Measurements from ENCODE around the gene COLEC12.

Gene COLEC12

GRCh38 chr18:354471-354870, 146.0 kb downstream of the COLEC12 start (continued):
- TF ChIP-seq ZBTB44 (tag by site-specific recombination; IDR thresholded peaks at IDR 0.05) (no peak), ZNF624 (tag by site-specific recombination; IDR thresholded peaks at IDR 0.05) (no peak), ZEB2 (tag by site-specific recombination; IDR thresholded peaks at IDR 0.05) (no peak)
- TF ChIP-seq, protein P1, sequence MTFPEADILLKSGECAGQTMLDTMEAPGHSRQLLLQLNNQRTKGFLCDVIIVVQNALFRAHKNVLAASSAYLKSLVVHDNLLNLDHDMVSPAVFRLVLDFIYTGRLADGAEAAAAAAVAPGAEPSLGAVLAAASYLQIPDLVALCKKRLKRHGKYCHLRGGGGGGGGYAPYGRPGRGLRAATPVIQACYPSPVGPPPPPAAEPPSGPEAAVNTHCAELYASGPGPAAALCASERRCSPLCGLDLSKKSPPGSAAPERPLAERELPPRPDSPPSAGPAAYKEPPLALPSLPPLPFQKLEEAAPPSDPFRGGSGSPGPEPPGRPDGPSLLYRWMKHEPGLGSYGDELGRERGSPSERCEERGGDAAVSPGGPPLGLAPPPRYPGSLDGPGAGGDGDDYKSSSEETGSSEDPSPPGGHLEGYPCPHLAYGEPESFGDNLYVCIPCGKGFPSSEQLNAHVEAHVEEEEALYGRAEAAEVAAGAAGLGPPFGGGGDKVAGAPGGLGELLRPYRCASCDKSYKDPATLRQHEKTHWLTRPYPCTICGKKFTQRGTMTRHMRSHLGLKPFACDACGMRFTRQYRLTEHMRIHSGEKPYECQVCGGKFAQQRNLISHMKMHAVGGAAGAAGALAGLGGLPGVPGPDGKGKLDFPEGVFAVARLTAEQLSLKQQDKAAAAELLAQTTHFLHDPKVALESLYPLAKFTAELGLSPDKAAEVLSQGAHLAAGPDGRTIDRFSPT (tag by site-specific recombination; IDR thresholded peaks at IDR 0.05): no peak

DNA sequence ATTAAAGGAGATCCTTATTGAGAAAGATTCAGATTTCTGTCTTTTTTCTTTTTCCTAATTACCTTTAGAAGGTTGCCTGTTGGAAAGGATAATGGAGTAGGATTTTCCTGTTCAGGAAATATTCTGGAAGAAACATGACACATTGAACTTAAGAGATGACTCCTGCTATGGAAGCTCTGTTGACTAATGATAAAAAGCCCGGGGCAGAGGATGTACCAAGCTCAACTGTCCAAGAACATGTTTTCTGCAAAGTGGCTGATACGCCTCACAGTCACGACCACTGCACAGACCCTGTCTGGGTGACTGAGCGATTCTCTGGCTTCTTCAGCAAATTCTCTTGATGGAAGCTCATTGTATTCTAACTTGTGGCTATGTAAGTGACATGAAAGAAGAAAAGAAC, 146.5 kb downstream of the COLEC12 start:
- Histone ChIP-seq H3K9me3 (ENCODE audit: control insufficient read depth, insufficient read depth, low read depth, low read length) (no peaks in the 10 kb centered on the region), H3K4me3 (ENCODE audit: low read depth, low read length) (no peak overlapping the region), H3K4me1 (ENCODE audit: control insufficient read depth, insufficient read depth, low read length) (no peaks in the 10 kb centered on the region), H3K27ac (ENCODE audit: extremely low read depth, low read depth, low read length) (no peak overlapping the region), H3K36me3 (ENCODE audit: control insufficient read depth in 2 of 2, insufficient read depth in 1 of 2, low read length in 2 of 2) (no peaks in the 10 kb centered on the region)
- ChIA-PET POLR2A (no interaction called here), CTCF (no interaction called here)
- no peak for TF ChIP-seq ZNF585B (tag by site-specific recombination; IDR thresholded peaks at IDR 0.05)
- TF ChIP-seq ZNF148 (tag by site-specific recombination; IDR thresholded peaks at IDR 0.05; ENCODE audit: borderline replicate concordance): no peak
- no peak for TF ChIP-seq ZNF391 (tag by site-specific recombination; IDR thresholded peaks at IDR 0.05; ENCODE audit: borderline replicate concordance, low read depth)
- no peak for TF ChIP-seq ZBTB8A (tag by site-specific recombination; IDR thresholded peaks at IDR 0.05)
- TF ChIP-seq SP2 (tag by site-specific recombination; IDR thresholded peaks at IDR 0.05): no peak
- no peak for TF ChIP-seq ZNF157 (tag by site-specific recombination; IDR thresholded peaks at IDR 0.05)
- TF ChIP-seq, protein P2, sequence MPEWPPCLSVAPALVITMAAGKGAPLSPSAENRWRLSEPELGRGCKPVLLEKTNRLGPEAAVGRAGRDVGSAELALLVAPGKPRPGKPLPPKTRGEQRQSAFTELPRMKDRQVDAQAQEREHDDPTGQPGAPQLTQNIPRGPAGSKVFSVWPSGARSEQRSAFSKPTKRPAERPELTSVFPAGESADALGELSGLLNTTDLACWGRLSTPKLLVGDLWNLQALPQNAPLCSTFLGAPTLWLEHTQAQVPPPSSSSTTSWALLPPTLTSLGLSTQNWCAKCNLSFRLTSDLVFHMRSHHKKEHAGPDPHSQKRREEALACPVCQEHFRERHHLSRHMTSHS (tag by site-specific recombination; IDR thresholded peaks at IDR 0.05): no peak
- no peak for TF ChIP-seq HOXA7 (CRISPR knock-in tag; IDR thresholded peaks at IDR 0.05; ENCODE audit: borderline replicate concordance)

DNA sequence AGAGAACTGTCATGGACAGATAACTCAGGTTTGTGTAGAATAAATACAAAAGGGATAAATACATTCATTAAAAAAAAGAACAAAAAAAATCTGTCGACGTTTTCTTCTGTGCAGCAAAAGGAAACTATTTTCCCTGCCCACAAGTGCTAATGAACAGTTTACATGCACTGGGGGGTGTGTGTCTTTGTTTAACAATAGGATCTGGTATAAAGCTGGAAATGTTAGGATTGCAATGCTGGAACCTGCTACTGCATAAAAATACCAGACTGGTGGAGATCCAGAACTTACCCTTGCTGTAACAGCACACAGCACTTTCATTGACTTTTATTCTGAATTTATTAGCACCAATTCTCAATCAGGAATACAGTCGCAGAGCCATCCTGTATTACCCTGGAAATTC, 148.1 kb downstream of the COLEC12 start:
- ChIA-PET CTCF (no interaction called here), POLR2A (no interaction called here)
- no peak for TF ChIP-seq ZNF366 (tag by site-specific recombination; conservative IDR thresholded peaks at IDR 0.05)
- no peak for TF ChIP-seq ZNF660 (tag by site-specific recombination; IDR thresholded peaks at IDR 0.05)
- TF ChIP-seq ZNF37A (tag by site-specific recombination; IDR thresholded peaks at IDR 0.05): no peak
- TF ChIP-seq ZNF791 (tag by site-specific recombination; IDR thresholded peaks at IDR 0.05): no peak
- no peak for TF ChIP-seq ZSCAN5A (tag by site-specific recombination; IDR thresholded peaks at IDR 0.05)
- no peak for TF ChIP-seq ZNF157 (tag by site-specific recombination; IDR thresholded peaks at IDR 0.05)
- no peak for TF ChIP-seq ZNF514 (tag by site-specific recombination; IDR thresholded peaks at IDR 0.05)
- Histone ChIP-seq H3K36me3 (ENCODE audit: control insufficient read depth in 2 of 2, insufficient read depth in 1 of 2, low read length in 2 of 2) (no peaks in the 10 kb centered on the region), H3K9me3 (ENCODE audit: control insufficient read depth, insufficient read depth, low read depth, low read length) (no peaks in the 10 kb centered on the region), H3K4me1 (ENCODE audit: control insufficient read depth, insufficient read depth, low read length) (no peaks in the 10 kb centered on the region), H3K4me3 (ENCODE audit: low read depth, low read length) (no peak overlapping the region), H3K27ac (ENCODE audit: extremely low read depth, low read depth, low read length) (no peak overlapping the region)

Data from HEK293 (cell line).